Tibial nerve (tissue), 4 donors: Measurements from ENCODE around the gene CTNND2.

ENCODE experiments used
- CTCF ChIP-seq, 5 experiments: fragments of 200-600 bp in 3 of 5; fragments of 450-650 bp in 2 of 5; sonication (generic) in 3 of 5; IDR thresholded peaks; one replicate each; pipeline ENCODE4 v1.5.1; 2016 to 2019; ENCODE audit warnings: antibody characterized with exemption in 5 of 5, mild to moderate bottlenecking in 3 of 5, moderate library complexity in 2 of 5
- EP300 ChIP-seq, 2 donors: sonication (generic); formaldehyde crosslinking; IDR thresholded peaks; one replicate each; pipeline ENCODE4 v1.6.1; 2017; ENCODE audit warnings: antibody characterized with exemption in 2 of 2, mild to moderate bottlenecking in 1 of 2
- POLR2A ChIP-seq, 2 donors: fragments of 450-650 bp; IDR thresholded peaks; one replicate each; pipeline ENCODE4 v1.6.1; 2017; ENCODE audit warnings: antibody characterized with exemption in 2 of 2, mild to moderate bottlenecking in 2 of 2, moderate library complexity in 2 of 2

DNA sequence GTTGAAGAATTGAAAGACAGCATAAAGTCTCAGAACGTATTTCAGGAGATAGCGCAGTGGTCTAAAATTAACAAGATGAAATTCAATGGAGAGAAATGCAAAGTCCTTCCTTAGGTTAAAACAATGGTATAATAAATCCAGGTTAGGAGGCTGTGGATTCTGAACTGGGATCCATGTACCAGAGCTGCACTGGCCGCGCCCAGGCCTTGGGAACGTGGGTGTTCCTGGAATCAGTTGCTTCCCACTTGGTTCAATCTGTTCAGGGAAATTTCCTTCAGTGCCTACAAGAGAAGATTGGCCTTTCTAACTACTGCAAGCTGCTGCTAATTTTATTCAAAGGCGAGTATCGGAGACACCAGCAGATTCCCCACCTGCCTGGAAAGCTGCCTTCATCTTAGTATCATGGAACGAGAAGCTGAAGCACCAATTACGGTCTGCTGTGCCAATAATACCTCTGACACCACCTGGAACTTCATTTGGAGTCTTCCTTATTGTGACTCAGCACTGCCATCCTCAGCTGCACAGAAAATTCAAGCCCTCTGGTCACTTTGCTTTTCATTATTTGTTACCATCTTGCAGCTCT, 14.3 kb upstream of the CTNND2 start:
- TF ChIP-seq CTCF (IDR thresholded peaks at IDR 0.05) (no peak), EP300 (IDR thresholded peaks at IDR 0.05) (no peak), POLR2A (IDR thresholded peaks at IDR 0.05) (no peak)
